OCI-LY1 (cell line): ENCODE data around the gene CARD18.

Experiments
- H2AFZ ChIP-seq: fragments of 200-600 bp; sonication (generic), shearing (Covaris generic); 2 replicates; pipeline ENCODE4 v1.6.0; 2014; ENCODE audit warnings: antibody characterized with exemption, mild to moderate bottlenecking, low read length
- H3F3A ChIP-seq: fragments of 200-600 bp; sonication (generic), shearing (Covaris generic); 2 replicates; pipeline ENCODE4 v1.6.0; 2014; ENCODE audit warnings: mild to moderate bottlenecking, antibody characterized with exemption, low read length, moderate library complexity; ENCODE audit not compliant: insufficient read depth
- H3K27ac ChIP-seq: fragments of 200-600 bp; sonication (generic); 2 replicates; pipeline ENCODE4 v1.5.1; 2014; ENCODE audit warnings: low read length, mixed run types, mild to moderate bottlenecking, low read depth; ENCODE audit not compliant: poor library complexity, severe bottlenecking
- H3K27me3 ChIP-seq: fragments of 200-600 bp; sonication (generic); 2 replicates; pipeline ENCODE4 v1.6.0; 2014; ENCODE audit warnings: antibody characterized with exemption, mild to moderate bottlenecking, low read length, moderate library complexity; ENCODE audit not compliant: insufficient read depth
- H3K36me3 ChIP-seq: fragments of 200-600 bp; sonication (generic); 2 replicates; pipeline ENCODE4 v1.6.1; 2014; ENCODE audit warnings: mild to moderate bottlenecking, antibody characterized with exemption, low read length, moderate library complexity, mixed read lengths; ENCODE audit not compliant: insufficient read depth
- H3K4me1 ChIP-seq: fragments of 200-600 bp; sonication (generic); 2 replicates; pipeline ENCODE4 v1.5.1; 2014; ENCODE audit warnings: mild to moderate bottlenecking, low read length, moderate library complexity; ENCODE audit not compliant: insufficient read depth, severe bottlenecking
- H3K4me2 ChIP-seq: fragments of 200-600 bp; sonication (generic), shearing (Covaris generic); 2 replicates; pipeline ENCODE4 v1.6.1; 2014; ENCODE audit warnings: low read length
- H3K4me3 ChIP-seq: fragments of 200-600 bp; sonication (generic); 2 replicates; pipeline ENCODE4 v1.5.1; 2014; ENCODE audit warnings: low read length, low read depth, mild to moderate bottlenecking, mixed read lengths; ENCODE audit not compliant: poor library complexity, severe bottlenecking
- H3K79me2 ChIP-seq: fragments of 200-600 bp; shearing (Covaris generic); 2 replicates; pipeline ENCODE4 v1.6.1; 2016; ENCODE audit warnings: mixed run types, low read length, mixed read lengths; ENCODE audit not compliant: insufficient read depth
- H3K9ac ChIP-seq: fragments of 200-600 bp; sonication (generic), shearing (Covaris generic); 2 replicates; pipeline ENCODE4 v1.6.1; 2014; ENCODE audit warnings: mild to moderate bottlenecking, low read length, mixed read lengths
- H3K9me2 ChIP-seq: fragments of 200-600 bp; sonication (generic), shearing (Covaris generic); 2 replicates; pipeline ENCODE4 v1.6.1; 2014; ENCODE audit warnings: low read depth, mild to moderate bottlenecking, low read length, mixed read lengths
- H3K9me3 ChIP-seq: fragments of 200-600 bp; shearing (Covaris generic); 2 replicates; pipeline ENCODE4 v1.6.1; 2014; ENCODE audit warnings: low read length, mixed read lengths
- H4K20me1 ChIP-seq: fragments of 200-600 bp; sonication (generic), shearing (Covaris generic); 2 replicates; pipeline ENCODE4 v1.6.0; 2016; ENCODE audit warnings: mild to moderate bottlenecking, low read length; ENCODE audit not compliant: insufficient read depth
- CTCF ChIP-seq: fragments of 200-600 bp; sonication (generic), shearing (Covaris generic); IDR thresholded peaks from 2 replicates; pipeline ENCODE4 v1.5.1; 2017; ENCODE audit warnings: mild to moderate bottlenecking, antibody characterized with exemption, low read length, moderate library complexity, mixed read lengths
- EZH2 ChIP-seq: fragments of 200-600 bp; sonication (generic), shearing (Covaris generic); IDR thresholded peaks from 2 replicates; pipeline ENCODE4 v1.8.0; 2017; ENCODE audit warnings: borderline replicate concordance, mixed run types, mild to moderate bottlenecking, antibody characterized with exemption, low read length, moderate library complexity, mixed read lengths

The CARD18 gene

GRCh38 chr11:105164208-105164607 is 24.6 kb upstream of the CARD18 start:
- Histone ChIP-seq H3K79me2 (no peaks in the 10 kb centered on the region), H3K27ac (no peak overlapping the region), H3K36me3 (no peaks in the 10 kb centered on the region), H3F3A (no peaks in the 10 kb centered on the region), H4K20me1 (no peaks in the 10 kb centered on the region), H3K4me1 (no peaks in the 10 kb centered on the region), H3K9me2 (no peaks in the 10 kb centered on the region), H2AFZ (no peak overlapping the region), H3K9me3 (no peaks in the 10 kb centered on the region), H3K4me2 (no peak overlapping the region), H3K4me3 (no peak overlapping the region), H3K27me3 (no peaks in the 10 kb centered on the region), H3K9ac (no peak overlapping the region)
- TF ChIP-seq EZH2 (no peak), CTCF (no peak)

- no peak overlapping the region for H3K4me3 ChIP-seq
- H3K9me2 ChIP-seq, result no peaks in the 10 kb centered on the region
- no peaks in the 10 kb centered on the region for H3K27me3 ChIP-seq
- no peak overlapping the region for H2AFZ ChIP-seq
- no peaks in the 10 kb centered on the region for H3K79me2 ChIP-seq
- TF ChIP-seq EZH2, result no peak
- TF ChIP-seq CTCF, result no peak
- H3K36me3 ChIP-seq, result no peaks in the 10 kb centered on the region
- H4K20me1 ChIP-seq, result no peaks in the 10 kb centered on the region
- H3K9ac ChIP-seq, result no peak overlapping the region
- no peaks in the 10 kb centered on the region for H3K9me3 ChIP-seq
- H3K27ac ChIP-seq, result no peak overlapping the region
- no peaks in the 10 kb centered on the region for H3K4me1 ChIP-seq
- H3K4me2 ChIP-seq, result no peak overlapping the region
- H3F3A ChIP-seq, result no peaks in the 10 kb centered on the region
These were observed 22.9 kb upstream of the CARD18 start for GRCh38 chr11:105162506-105162905.

GRCh38 chr11:105158436-105158835 is 18.9 kb upstream of the CARD18 start:
- Histone ChIP-seq H3K4me3 (no peak overlapping the region), H3K27me3 (no peaks in the 10 kb centered on the region), H3K9me3 (no peaks in the 10 kb centered on the region), H3K9ac (no peak overlapping the region), H4K20me1 (no peaks in the 10 kb centered on the region), H2AFZ (no peak overlapping the region), H3K4me1 (no peaks in the 10 kb centered on the region), H3K4me2 (no peak overlapping the region), H3K36me3 (no peaks in the 10 kb centered on the region), H3K9me2 (no peaks in the 10 kb centered on the region), H3K27ac (no peak overlapping the region), H3K79me2 (no peaks in the 10 kb centered on the region), H3F3A (no peaks in the 10 kb centered on the region)
- TF ChIP-seq EZH2 (no peak), CTCF (no peak)
